ENCODE results near the gene INAVA.
"Not testable (repeated sequence)": the region's sequence is repeated elsewhere in the genome, so short reads cannot be mapped to it uniquely, and the experiment has no call there.

INAVA gene

DNA sequence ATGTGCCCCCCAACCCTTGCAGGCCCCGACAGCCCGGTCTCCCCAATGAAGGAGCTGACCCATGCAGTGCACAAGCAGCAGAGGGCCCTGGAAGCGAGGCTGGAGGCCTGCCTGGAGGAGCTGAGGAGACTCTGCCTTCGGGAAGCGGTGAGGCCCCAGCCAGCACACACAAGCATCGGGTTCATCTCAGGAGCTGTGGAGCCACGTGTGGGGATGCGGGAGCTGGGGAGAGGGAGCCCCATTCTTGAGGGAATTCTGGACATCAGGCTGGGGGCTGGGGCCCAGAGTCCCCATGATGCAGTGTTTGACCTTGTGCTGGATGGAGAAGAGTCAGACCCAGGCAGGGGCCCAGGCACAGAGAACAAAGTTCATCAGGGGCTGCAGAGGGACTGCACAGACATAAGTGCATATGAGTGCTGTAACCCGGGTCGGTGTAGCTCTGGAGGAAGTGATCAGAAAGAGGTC is 4.8 kb downstream of the INAVA start:
- DNase-seq (ENCODE audit: low read depth) = no peak

- no peak for DNase-seq (ENCODE audit: low read depth)
Measured at GRCh38 chr1:200899954-200900867, 5.5 kb downstream of the INAVA start.

- no peak for DNase-seq (ENCODE audit: low read depth)
Measured at GRCh38 chr1:200900877-200901276, 6.2 kb downstream of the INAVA start.

DNA sequence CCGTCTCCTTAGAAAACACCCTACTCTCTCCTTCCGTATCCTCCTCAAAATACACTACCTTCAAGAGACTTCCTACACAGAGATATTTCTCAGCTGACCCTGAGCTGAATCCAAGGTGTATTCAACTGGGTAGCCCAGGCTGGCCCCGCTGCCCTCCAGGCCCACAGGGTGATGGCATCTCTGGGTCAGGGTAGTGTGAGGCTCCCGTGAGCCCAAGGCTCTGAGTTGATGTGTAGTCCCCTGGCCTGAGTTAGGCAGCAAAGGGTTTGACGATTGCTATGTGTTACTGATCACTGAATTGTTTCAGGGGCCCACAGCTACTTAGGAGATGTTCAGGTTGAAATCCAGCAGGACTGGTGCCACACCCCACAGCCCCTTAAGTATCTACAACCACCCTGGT is 6.7 kb downstream of the INAVA start:
- DNase-seq (ENCODE audit: low read depth) = no peak

DNA sequence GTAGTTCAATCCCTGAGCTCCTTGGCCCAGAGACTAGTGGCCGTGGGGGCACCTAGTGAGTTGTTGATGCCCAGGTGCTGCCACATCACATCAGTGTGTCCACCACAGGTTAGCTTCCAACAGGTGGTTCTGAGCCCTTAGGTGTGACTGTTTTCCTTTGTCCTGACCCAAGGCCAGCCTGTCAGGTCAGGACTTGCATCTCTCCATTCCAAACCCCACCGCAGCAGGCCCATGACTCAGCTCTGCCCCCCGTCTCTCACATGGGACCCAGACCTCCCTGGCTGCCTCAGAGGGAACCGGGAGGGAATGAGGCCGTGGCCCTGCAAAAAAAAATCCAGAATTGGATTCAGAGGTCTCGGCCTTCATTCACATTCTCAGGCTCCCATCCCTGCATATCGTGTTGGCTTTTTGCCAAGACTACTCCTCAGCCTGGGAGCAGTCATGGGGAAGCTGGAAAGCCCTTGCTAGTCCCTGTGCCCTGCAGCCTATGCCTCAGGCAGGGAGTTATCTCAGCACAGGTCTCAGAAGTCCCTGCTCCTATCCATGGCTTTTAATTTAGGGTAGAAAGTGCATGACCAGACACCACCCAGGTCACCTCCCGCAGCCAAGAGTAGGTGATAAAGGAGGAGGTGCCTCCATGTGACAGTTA is 7.2 kb downstream of the INAVA start:
- DNase-seq (ENCODE audit: low read depth) = no peak

DNA sequence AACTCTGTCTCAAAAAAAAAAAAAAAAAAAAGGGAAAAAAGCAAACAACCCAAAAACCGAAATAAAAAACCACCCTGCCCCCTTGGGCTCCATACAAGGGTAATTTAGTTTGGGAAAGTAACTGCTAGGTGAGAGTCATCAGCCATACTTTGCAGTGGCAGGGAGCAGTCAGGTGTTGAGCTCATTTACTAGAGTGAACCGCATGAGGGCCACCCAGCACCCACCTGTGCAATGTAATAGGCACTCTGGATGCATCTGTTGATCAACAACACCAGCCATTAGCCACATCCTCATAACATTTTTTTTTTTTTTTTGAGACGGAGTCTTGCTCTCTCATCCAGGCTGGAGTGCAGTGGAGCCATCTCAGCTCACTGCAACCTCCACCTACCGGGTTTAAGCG is 9.1 kb downstream of the INAVA start:
- DNase-seq (ENCODE audit: low read depth) = no peak

DNA sequence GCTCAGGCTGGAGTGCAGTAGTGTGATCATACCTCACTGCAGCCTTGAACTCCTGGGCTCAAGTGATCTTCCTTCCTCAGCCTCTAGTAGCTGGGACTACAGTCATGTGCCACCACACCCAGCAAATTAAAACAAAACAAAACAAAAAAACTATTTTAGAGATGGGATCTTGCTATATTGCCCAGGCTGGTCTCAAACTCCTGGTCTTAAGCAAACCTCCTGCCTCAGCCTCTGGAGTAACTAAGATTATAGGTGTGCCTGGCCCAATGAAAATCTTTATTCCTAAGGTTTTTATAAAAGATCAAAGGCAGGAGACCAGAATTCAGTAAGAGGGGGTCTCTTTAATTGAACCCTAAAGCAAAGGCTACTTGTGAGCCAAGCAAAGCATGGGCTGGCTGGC is 10.1 kb downstream of the INAVA start:
- DNase-seq (ENCODE audit: low read depth) = no peak

DNA sequence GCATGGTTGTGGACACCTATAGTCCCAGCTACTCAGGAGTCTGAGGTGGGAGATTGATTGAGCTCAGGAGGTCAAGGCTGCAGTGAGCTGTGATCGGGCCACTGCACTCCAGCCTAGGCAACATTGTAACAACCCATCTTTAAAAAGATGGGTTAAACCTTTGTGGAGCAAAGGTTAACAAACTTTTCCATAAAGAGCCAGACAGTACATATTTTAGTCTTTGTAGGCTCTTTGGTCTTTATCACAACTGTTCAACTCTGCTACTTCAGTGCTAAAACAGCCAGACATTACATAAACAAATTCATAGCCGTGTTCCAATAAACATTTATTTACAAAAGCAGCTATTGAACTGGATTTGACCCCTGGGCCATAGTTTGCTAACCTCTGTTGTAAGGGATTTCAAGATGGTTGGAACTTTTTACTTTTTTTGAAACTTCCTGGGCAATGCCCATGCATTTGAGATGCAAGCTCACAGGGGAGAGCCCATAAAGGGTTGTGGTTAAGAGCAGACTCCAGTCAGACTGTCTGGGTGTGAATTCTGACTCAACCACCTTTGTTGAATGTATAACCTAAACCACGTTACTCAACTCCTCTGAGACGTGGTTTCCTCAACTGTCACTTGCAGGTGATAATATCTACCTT is 10.8 kb downstream of the INAVA start:
- DNase-seq (ENCODE audit: low read depth) = peak; percentile 68

GRCh38 chr1:200906491-200906890 is 11.8 kb downstream of the INAVA start:
- DNase-seq (ENCODE audit: low read depth) = no peak

DNA sequence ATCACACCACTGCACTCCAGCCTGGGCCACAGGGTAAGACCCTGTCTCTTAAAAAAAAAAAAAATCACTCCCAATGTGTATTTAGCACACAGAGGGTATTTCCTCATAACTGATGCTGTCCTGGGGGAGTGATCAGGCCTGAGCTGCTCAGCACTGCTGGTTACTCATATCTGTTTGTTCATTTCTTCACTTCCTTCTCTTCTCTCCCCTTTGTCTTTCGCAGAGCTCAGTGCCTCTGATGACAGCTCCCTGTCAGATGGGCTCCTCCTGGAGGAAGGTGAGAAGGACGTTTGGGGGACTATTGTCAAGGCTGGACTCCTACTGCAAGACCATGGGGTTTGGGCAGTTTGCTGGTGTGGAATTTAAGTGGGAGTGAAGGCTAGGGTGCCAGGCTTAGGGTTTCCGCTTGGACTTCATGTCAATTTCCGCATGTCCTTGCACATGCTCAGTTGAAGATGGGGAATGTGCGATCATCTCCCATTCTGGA is 13.0 kb downstream of the INAVA start:
- peak; percentile 45 for DNase-seq (ENCODE audit: low read depth)

DNA sequence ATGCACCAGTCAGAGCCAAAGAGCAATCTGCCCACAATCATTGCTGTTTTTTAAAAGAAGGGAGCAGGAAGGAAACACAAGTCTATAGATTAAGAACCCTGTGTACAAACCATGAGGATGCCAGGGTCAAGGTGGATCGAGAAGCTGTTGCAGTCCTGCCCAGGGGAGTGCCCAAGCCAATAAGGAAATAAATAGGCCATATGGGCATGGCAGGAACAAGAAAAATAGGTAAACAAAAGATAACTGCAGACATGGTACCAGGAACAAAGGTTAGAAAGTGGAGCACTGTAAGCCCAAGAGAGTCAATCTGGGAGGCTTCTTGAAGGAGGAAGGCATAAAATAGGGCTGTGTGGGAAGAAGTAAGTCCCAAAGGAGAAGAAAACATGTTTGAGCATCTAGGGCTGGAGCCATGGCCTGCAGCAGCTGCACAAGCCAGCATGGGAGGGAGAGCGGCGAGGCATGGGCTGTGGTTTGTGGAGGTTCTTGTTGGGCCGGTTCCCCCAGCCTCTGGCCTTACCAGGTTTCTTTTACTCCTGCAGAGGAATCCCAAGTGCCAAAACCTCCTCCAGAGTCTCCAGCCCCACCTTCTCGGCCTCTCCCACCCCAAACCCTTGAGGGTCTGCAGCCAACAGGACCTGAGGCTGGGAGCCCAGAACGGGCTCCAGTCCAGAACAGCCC is 13.6 kb downstream of the INAVA start:
- DNase-seq (ENCODE audit: low read depth) = no peak

DNA sequence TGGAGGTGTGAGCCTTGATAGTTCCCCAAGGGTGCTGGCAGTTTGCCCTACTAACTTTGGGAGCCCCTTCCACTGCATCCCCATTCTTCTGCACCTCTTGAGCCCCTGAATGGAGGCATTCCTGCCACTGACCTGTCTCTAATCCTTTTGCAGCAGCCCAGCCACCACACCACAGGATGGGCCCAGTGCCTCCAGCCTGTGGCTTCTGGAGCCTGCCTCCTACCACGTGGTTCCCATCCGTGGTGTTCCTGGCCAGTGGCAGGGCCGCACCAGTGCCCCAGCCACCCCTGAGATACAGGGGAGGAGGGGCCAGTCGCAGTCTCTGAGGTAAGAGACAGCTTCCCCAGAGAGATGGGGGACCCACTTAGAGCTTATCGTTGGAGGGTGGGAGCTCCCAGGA is 14.4 kb downstream of the INAVA start:
- no peak for DNase-seq (ENCODE audit: low read depth)

DNA sequence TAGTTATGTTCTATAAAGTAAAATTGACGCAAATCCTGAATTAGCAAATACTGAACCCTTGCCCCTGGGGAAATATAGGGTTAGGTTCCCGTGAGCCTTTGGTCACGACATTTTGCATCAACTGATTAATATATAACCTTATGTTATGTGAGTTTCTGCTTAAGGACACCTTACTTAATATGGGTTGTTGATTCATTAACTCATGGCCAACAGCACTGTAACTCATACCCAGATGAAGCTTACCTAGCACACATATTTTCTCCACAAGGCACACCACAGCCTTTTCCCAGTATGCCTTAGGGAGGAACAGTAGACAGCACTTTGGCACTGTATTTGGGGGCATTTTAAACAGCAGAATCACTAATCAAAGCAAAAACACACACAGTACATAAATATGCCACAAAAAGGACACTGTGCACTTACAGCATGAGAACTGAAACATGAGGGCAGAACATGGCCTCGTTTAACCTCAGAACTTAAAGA is 15.1 kb downstream of the INAVA start:
- DNase-seq (ENCODE audit: low read depth) = no peak

- no peak for DNase-seq (ENCODE audit: low read depth)
Measured at GRCh38 chr1:200911361-200911760, 16.7 kb downstream of the INAVA start.

DNA sequence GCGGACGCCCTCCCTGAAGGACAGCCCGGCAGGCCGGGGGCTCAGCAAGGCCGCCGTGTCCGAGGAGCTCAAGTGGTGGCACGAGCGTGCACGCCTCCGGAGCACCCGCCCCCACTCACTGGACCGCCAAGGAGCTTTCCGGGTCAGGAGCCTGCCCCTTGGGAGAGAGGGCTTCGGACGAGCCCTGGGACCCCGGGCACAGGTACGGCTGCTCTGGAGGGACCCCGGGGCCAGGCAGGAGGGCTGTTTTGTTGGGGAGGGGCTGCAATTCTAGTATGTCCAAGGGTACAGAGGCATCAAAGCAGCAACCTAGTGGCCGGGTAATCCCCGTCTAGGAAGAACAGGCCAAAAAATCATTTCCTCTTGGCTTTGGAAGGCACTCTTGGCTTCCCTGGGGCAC is 17.2 kb downstream of the INAVA start:
- not testable (repeated sequence) for DNase-seq (ENCODE audit: low read depth)

DNA sequence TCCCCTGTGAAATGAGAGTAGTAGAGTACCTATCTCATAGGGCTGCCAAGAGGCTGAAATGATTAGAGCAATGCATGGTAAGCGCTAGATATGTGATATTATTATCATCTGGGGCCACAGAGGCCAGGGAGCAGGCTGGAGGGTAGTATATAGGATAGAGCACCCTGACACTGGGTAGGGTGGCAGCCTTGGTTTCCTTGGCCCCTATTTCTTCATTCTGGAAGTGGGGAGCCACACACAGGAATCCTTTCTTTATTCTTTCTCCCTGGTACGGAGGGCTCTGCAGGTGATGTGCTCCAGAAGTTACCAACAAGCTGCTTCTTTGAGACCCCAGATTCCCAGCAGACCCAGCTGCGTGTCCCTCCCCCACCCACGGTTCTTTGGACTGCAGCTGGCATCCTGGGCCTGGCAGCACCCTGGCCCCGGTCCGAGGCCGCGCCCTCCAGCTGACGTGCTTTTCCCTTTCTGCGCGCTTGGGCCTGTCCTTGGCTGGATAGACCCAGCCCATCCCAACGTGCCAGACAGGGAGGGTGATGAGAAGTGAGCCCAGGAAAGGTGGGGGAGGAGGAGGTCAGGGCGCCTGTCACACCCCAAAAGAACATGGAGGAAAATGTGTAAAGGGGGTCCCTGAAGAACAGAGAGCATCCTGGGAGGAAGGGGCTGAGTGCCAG is 18.2 kb downstream of the INAVA start:
- DNase-seq (ENCODE audit: low read depth) = no peak

- no peak for DNase-seq (ENCODE audit: low read depth)
Measured at GRCh38 chr1:200916152-200916551, 21.5 kb downstream of the INAVA start.

DNA sequence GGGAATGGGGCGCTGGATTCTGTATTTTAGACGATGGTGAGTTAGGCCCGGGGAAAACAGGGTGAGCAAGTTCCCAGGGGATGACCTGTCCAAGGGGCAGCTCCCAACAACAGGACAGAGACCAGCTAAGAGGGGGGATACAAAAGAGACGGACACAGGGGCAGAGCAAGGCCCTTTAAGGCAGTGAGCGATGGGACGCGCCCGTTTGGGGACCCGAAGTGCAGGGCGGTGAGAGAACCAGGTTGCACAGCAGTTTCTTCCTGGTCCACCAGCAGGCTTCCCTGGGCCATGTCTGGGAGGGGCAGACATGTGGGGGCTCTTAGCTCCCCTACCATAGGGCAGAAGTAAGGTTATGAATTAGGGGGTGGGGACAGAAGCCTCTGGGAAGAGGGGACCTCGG is 22.0 kb downstream of the INAVA start:
- DNase-seq (ENCODE audit: low read depth) = no peak

DNA sequence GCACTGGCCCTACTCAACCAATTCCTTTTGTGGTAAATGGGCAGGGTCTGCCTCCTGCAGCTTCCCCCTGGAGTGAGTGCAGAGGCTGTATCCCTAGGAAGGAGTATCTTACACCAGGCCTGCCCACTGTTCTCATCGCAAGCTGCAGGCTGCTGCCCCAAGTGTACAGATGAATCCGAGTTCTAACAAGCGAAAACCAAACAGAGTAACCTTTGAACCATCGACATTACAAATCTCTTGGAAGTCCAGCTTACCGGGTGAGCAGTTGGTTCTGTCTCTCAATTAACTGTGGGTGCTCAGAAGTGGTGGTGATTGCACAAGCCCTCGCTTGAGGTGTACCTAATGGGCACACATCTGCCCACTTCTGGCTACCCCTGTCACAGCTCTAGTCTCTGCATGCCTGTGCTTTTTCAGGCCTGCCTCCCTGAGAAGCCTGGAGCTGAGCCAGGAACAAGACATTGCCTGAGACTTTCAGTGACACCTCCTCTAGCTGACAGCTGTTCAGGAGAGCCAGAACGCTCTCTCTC is 22.7 kb downstream of the INAVA start:
- DNase-seq (ENCODE audit: low read depth) = no peak

DNA sequence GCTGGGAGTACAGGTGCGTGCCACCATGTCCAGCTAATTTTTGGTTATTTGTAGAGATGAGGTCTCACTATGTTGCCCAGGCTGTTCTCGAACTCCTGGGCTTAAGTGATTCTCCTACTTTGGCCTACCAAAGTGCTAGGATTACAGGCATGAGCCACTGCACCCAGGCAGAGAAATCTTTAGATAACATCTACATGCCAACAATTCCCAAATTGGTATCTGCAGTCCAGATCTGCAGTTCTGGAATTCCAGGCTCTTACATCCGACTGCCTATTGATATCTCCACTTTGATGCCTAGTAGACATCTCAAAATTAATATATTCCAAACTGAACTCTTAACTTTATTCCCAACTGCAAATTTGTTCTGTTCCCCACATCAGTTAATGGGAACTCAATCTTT is 23.3 kb downstream of the INAVA start:
- DNase-seq (ENCODE audit: low read depth) = no peak

GRCh38 chr1:200919386-200919785 is 24.7 kb downstream of the INAVA start:
- no peak for DNase-seq (ENCODE audit: low read depth)

Measured in iris pigment epithelial cell (primary cell).